Astrocyte (in vitro differentiated cells and primary cell): ENCODE results near the gene TAF1B. TPM values are rescaled to one million over a fixed set of nuclear protein-coding genes. Genes with fewer than 3 reads are reported as not detected.
A peak's percentile ranks its signal among the peaks of the same experiment; 100 is the strongest.

Experiments
- DNase-seq: peaks from one replicate; pipeline ENCODE4 v3.0.0-alpha.2; 2010; ENCODE audit warnings: low read depth
- FAIRE-seq: peaks from 2 replicates; lab custom pipeline; 2011; peaks lifted over from hg19 to GRCh38; lab: Jason Lieb, UNC
- H2AFZ ChIP-seq: 2 replicates; pipeline ENCODE4 v1.6.0; 2012; ENCODE audit warnings: low read depth, low read length, inconsistent platforms
- H3K27ac ChIP-seq: 2 replicates; pipeline ENCODE4 v1.5.1; 2011; ENCODE audit warnings: low read depth, low read length, inconsistent platforms
- H3K27me3 ChIP-seq: 2 replicates; pipeline ENCODE4 v1.6.0; 2011; ENCODE audit warnings: low read length, inconsistent platforms; ENCODE audit not compliant: insufficient read depth
- H3K36me3 ChIP-seq: 2 replicates; pipeline ENCODE4 v1.5.1; 2011; ENCODE audit warnings: low read length, inconsistent platforms; ENCODE audit not compliant: insufficient read depth
- H3K4me1 ChIP-seq: 2 replicates; pipeline ENCODE4 v1.5.1; 2011; ENCODE audit warnings: low read length, inconsistent platforms; ENCODE audit not compliant: insufficient read depth
- H3K4me2 ChIP-seq: 2 replicates; pipeline ENCODE4 v1.6.0; 2012; ENCODE audit warnings: low read length, inconsistent platforms
- H3K4me3 ChIP-seq: 2 replicates; pipeline ENCODE4 v1.5.1; 2011; ENCODE audit warnings: low read depth, mild to moderate bottlenecking, low read length, inconsistent platforms; ENCODE audit not compliant: insufficient read depth
- H3K79me2 ChIP-seq: 2 replicates; pipeline ENCODE4 v1.6.0; 2012; ENCODE audit warnings: mild to moderate bottlenecking, low read length, inconsistent platforms; ENCODE audit not compliant: insufficient read depth
- H3K9ac ChIP-seq: 2 replicates; pipeline ENCODE4 v1.6.0; 2012; ENCODE audit warnings: mild to moderate bottlenecking, low read length, inconsistent platforms
- H3K9me3 ChIP-seq: 2 replicates; pipeline ENCODE4 v1.5.1; 2012; ENCODE audit warnings: low read depth, mild to moderate bottlenecking, low read length, inconsistent platforms; ENCODE audit not compliant: insufficient read depth
- H4K20me1 ChIP-seq: 2 replicates; pipeline ENCODE4 v1.6.0; 2012; ENCODE audit warnings: low read length, inconsistent platforms; ENCODE audit not compliant: insufficient read depth
- H3K27ac Mint-ChIP-seq: one replicate; pipeline ENCODE4 v1.8.0; 2021; ENCODE audit warnings: mild to moderate bottlenecking, mixed read lengths; ENCODE audit not compliant: unreplicated experiment
- H3K27me3 Mint-ChIP-seq: one replicate; pipeline ENCODE4 v1.8.0; 2021; ENCODE audit warnings: low read depth, mixed read lengths; ENCODE audit not compliant: unreplicated experiment
- H3K36me3 Mint-ChIP-seq: one replicate; pipeline ENCODE4 v1.8.0; 2021; ENCODE audit warnings: low read depth, mixed read lengths; ENCODE audit not compliant: unreplicated experiment
- H3K4me1 Mint-ChIP-seq: one replicate; pipeline ENCODE4 v1.8.0; 2021; ENCODE audit warnings: low read depth, mixed read lengths; ENCODE audit not compliant: unreplicated experiment
- H3K4me3 Mint-ChIP-seq: one replicate; pipeline ENCODE4 v1.8.0; 2021; ENCODE audit warnings: mild to moderate bottlenecking, moderate library complexity, mixed read lengths; ENCODE audit not compliant: unreplicated experiment
- H3K9me3 Mint-ChIP-seq: one replicate; pipeline ENCODE4 v1.8.0; 2021; ENCODE audit warnings: mild to moderate bottlenecking, mixed read lengths; ENCODE audit not compliant: unreplicated experiment
- EZH2 ChIP-seq: IDR thresholded peaks from 2 replicates; pipeline ENCODE4 v1.6.1; 2012; ENCODE audit warnings: mild to moderate bottlenecking, low read length, inconsistent platforms; ENCODE audit not compliant: insufficient read depth
- total RNA-seq: library from RNA; stranded (reverse); gene quantifications from 2 replicates; pipeline ENCODE4 v1.2.1, GENCODE V29; 2021
- TF ChIP-seq, protein P1 (sequence below): IDR thresholded peaks from 2 replicates; pipeline ENCODE4 v1.5.1; 2011; ENCODE audit warnings: low read depth, mild to moderate bottlenecking, inconsistent platforms, low read length, moderate library complexity; ENCODE audit not compliant: insufficient read depth

TAF1B gene
- total RNA-seq, 1 donor from 2014 or later, result 14.5 TPM

DNA sequence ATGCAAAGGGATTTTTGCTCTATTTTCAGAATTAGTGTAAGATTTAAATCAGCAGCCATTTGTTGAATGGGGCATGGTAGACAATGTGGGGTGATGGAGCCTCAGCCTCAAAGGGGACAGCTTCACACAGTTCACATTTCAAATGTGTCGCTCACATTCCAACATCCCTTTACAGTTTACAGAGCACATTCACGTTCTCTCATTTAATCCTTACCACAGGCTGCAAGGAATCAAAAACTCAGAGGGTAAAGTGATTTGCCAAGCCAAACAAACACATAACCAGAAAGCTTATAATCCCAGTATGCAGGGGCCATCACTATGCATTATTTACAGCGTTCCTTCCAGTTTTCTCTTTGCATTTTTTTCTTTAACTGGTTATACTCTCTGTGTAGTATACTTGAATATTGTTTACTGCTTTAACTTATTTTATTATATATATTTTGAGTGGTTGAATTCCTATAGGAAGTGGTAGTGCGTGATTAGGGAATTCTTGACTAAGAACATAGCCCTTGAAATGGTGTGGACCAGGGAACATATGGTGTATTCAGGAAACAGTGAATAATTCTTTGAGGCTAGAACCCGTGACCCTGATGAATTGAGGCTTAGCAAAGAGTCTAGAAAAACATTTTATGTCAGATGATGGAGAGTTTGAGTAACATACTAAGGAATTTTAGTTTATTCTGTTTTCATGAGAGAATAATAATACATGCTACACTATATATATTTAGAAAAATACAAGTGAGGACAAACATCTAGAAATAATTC, 18.1 kb upstream of the TAF1B start:
- Histone ChIP-seq H2AFZ (no peak overlapping the region), H3K4me1 (peaks cover 16% of the 10 kb centered on the region), H3K36me3 (no peaks in the 10 kb centered on the region), H3K4me3 (no peak overlapping the region), H3K9ac (no peak overlapping the region), H3K79me2 (no peaks in the 10 kb centered on the region), H3K27ac (peak overlapping the region; percentile 41), H3K4me2 (peak overlapping the region; percentile 8), H3K9me3 (no peaks in the 10 kb centered on the region), H3K27me3 (no peaks in the 10 kb centered on the region), H4K20me1 (no peaks in the 10 kb centered on the region)
- FAIRE-seq (no peak), DNase-seq (peak; percentile 28)
- Mint-ChIP-seq H3K36me3 (no peaks in the 10 kb centered on the region), H3K27me3 (peaks cover 3% of the 10 kb centered on the region), H3K9me3 (no peaks in the 10 kb centered on the region), H3K4me3 (no peak overlapping the region), H3K4me1 (no peaks in the 10 kb centered on the region), H3K27ac (no peak overlapping the region)
- TF ChIP-seq EZH2, result no peak
- TF ChIP-seq, protein P1, sequence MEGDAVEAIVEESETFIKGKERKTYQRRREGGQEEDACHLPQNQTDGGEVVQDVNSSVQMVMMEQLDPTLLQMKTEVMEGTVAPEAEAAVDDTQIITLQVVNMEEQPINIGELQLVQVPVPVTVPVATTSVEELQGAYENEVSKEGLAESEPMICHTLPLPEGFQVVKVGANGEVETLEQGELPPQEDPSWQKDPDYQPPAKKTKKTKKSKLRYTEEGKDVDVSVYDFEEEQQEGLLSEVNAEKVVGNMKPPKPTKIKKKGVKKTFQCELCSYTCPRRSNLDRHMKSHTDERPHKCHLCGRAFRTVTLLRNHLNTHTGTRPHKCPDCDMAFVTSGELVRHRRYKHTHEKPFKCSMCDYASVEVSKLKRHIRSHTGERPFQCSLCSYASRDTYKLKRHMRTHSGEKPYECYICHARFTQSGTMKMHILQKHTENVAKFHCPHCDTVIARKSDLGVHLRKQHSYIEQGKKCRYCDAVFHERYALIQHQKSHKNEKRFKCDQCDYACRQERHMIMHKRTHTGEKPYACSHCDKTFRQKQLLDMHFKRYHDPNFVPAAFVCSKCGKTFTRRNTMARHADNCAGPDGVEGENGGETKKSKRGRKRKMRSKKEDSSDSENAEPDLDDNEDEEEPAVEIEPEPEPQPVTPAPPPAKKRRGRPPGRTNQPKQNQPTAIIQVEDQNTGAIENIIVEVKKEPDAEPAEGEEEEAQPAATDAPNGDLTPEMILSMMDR, result no peak

DNA sequence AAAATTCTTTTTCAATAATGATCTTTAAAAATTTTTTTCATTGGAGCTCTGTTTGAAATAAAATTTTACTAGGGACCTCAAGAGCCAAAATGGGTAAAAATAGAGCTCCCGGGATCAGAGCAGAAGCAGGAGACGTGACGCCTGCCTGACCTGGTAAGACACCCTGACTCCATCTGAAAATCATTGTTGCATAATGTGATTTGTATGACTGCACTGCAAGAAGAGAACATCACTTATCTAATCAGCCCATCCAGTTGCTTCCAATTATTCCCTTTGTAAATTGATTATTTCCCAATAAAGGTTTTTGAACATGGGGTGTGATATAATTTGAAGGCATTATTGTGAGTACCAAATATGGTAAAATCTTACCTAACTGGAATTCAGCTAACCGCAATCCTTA, 17.1 kb upstream of the TAF1B start:
- H3K9ac ChIP-seq, result no peak overlapping the region
- no peak for FAIRE-seq
- H2AFZ ChIP-seq, result no peak overlapping the region
- no peak overlapping the region for H3K4me2 ChIP-seq
- peaks cover 12% of the 10 kb centered on the region for H3K4me1 ChIP-seq
- H3K9me3 ChIP-seq, result no peaks in the 10 kb centered on the region
- H4K20me1 ChIP-seq, result no peaks in the 10 kb centered on the region
- Mint-ChIP-seq H3K4me3 (no peak overlapping the region), H3K4me1 (no peaks in the 10 kb centered on the region), H3K27me3 (peaks cover 3% of the 10 kb centered on the region), H3K9me3 (no peaks in the 10 kb centered on the region), H3K36me3 (no peaks in the 10 kb centered on the region), H3K27ac (no peak overlapping the region)
- H3K79me2 ChIP-seq, result no peaks in the 10 kb centered on the region
- no peaks in the 10 kb centered on the region for H3K36me3 ChIP-seq
- TF ChIP-seq, protein P1, result no peak
- TF ChIP-seq EZH2, result no peak
- no peak overlapping the region for H3K27ac ChIP-seq
- H3K27me3 ChIP-seq, result no peaks in the 10 kb centered on the region
- DNase-seq, result no peak
- H3K4me3 ChIP-seq, result no peak overlapping the region
